ENCODE results near the gene KATNB1.
A peak's percentile ranks its signal among the peaks of the same experiment; 100 is the strongest.
"Not testable (repeated sequence)": the region's sequence is repeated elsewhere in the genome, so short reads cannot be mapped to it uniquely, and the experiment has no call there.

KATNB1 gene

GRCh38 chr16:57724531-57724930 is 11.0 kb upstream of the KATNB1 start:
- DNase-seq (ENCODE audit: insufficient read length, low spot score) (no peak), FAIRE-seq (no peak)

DNA sequence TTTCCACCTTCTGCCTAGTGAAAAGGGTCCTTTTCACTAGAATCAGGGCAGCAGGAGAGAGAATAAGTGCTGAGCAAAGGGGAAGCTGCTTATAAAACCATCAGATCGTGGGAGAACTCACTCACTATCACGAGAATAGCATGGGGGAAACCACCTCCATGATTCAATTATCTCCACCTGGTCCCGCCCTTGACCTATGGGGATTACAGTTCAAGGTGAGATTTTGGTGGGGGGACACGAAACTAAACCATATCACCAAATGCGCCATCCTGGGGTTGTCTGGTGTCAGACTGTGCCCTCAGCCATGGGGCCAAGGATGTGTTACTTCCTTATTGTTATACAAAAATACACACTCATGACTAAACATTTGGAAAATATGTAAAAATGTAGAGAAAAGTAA is 10.4 kb upstream of the KATNB1 start:
- FAIRE-seq (no peak), DNase-seq (ENCODE audit: insufficient read length, low spot score) (no peak)

DNA sequence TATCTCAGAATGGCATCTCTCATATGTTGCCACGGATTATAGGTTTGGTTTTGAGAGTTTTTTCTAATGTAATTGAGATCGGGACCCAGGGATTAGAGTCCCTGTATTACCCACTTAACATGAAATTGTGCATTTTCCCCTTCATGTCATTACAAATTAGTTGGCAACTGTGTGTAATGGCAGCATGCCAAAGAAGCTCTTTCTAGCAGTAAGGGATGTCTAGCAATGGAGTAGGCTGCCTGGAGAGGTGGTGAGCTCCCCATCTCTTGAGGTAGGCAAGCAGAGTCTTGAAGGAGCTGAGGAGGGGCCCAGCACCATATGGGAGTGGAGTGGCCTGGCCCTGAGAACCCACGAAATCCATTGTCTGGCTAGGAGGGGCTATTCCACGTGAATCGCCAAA is 10.0 kb upstream of the KATNB1 start:
- no peak for DNase-seq (ENCODE audit: insufficient read length, low spot score)

DNA sequence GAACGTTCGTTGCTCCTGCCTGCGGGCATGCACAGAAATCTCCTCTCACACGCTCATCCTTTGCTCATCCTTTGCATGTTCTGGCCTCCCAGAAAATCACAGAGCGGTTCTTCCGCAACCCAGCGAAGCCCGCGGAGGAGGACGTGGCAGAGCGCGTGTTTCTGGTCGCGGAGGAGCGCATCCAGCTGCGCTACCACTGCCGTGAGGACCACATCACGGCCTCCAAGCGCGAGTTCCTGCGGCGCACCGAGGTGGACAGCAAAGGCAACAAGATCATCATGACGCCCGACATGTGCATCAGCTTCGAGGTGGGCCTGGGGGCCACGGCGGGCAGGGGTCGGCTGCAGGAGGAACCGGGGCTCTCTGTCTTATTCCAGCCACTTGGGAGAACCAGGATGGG is 9.6 kb upstream of the KATNB1 start:
- FAIRE-seq (no peak), DNase-seq (ENCODE audit: insufficient read length, low spot score) (no peak)

More for the DNA sequence above, 10.0 kb upstream of the KATNB1 start:
- no peak for FAIRE-seq

DNA sequence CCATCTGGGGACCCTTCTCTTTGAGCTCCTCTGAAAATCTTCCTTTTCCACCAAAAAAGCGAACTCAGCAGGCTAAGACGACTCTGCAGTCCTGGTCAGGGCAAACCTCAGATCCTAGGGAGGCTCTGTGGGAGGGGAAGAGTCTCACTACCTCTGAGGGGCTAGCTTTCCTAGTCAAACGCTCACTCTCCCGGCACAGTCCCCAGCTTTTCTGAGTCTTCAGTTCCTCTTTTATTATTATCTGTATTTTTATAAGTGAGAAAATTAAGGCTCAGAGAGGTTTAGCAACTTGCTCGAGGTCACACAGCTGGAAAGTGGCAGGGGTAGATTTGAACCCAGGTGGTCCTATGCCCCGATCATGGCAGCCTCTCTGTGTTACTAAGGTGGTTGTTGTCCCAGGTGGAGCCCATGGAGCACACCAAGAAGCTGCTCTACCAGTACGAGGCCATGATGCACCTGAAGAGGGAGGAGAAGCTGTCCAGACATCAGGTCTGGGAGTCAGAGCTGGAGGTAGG is 9.1 kb upstream of the KATNB1 start:
- no peak for FAIRE-seq
- no peak for DNase-seq (ENCODE audit: insufficient read length, low spot score)

DNA sequence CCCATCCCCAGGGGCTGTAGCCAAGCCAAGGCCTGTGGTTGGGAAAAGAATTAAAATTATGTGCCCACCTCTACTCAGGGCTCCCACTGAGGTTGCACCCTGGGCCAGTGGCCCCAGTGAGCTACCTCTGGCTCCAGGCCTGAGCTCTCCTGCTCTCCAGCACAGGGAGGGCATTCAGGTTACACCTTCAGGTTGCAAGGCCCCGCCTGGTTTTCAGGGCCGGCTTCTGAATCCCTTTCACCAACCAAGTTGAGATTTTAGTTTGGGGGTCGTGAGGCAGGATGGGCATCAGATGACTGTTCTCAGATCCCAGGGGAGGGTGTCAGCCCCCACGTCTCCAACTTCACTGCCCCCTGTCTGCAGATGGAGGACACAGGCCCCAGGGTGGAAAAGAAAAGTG is 8.0 kb upstream of the KATNB1 start:
- DNase-seq (ENCODE audit: insufficient read length, low spot score) (no peak), FAIRE-seq (no peak)

GRCh38 chr16:57728336-57729181 is 7.0 kb upstream of the KATNB1 start:
- DNase-seq (ENCODE audit: insufficient read length, low spot score) (no peak), FAIRE-seq (no peak)

GRCh38 chr16:57729182-57729484 is 6.4 kb upstream of the KATNB1 start:
- FAIRE-seq (no peak), DNase-seq (ENCODE audit: insufficient read length, low spot score) (no peak)

DNA sequence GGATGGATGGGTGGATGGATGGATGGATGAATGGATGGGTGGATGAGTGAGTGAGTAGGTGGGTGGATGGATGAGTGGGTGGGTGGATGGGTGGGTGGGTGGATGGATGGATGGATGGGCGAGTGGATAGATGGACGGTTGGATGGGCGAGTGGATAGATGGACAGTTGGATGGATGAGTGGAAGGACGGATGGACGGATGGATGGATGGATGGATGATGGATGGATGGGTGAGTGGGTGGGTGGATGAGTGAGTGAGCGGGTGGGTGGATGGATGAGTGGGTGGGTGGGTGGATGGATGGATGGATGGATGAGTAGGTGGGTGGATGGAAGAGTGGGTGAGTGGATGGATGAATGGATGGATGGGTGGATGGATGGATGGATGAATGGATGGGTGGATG is 5.7 kb upstream of the KATNB1 start:
- not testable (repeated sequence) for DNase-seq (ENCODE audit: insufficient read length, low spot score); FAIRE-seq

- FAIRE-seq: no peak
- DNase-seq (ENCODE audit: insufficient read length, low spot score): no peak
Measured at GRCh38 chr16:57730771-57731730, 4.5 kb upstream of the KATNB1 start.

GRCh38 chr16:57732037-57732436 is 3.5 kb upstream of the KATNB1 start:
- FAIRE-seq (no peak), DNase-seq (ENCODE audit: insufficient read length, low spot score) (no peak)

- FAIRE-seq: no peak
- no peak for DNase-seq (ENCODE audit: insufficient read length, low spot score)
Measured at GRCh38 chr16:57732714-57733113, 2.9 kb upstream of the KATNB1 start.

- FAIRE-seq: no peak
- DNase-seq (ENCODE audit: insufficient read length, low spot score): no peak
Measured at GRCh38 chr16:57734308-57734924, 1.2 kb upstream of the KATNB1 start.

DNA sequence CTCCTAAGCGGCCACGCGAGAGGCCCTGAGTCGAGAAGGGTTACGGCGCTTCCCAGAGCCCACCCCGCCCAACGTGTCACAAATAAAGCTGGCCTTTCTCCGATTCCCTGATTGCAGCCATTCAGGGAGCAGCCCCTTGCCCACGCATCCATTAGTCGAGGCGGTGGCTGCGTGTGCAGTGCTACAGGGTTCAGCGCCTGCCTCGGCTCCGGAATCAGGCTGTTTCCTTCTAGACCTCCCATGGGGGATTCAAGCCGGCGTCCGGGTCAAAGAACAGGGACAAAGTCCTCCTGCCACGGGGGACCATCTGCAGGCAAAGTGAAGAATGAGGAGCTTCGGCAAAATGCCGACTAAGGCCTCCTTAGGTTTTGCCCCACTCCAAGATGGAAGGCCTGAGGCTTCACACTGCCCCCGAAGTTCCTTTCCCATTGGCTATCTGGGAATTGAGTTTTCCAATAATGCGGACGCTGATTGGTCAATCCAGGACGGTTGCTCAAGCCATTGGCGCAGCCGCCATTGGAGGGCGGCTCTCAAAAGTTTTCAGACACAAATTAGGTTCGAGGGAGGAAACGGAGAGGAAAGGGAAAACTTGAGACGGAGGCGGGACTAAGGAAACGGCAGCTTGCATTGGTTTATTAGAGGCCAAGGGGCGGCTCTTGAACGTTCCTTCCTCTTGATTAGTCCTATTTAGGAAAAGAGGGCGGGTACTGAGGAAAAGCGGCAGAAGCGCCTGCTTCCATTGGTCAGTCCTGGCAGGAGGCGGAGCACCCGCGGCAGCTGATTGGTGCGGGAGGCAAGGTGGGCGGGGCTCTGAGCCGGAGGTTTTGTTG is 430 bp upstream of the KATNB1 start:
- FAIRE-seq: peak; percentile 100
- peak; percentile 96 for DNase-seq (ENCODE audit: insufficient read length, low spot score)

DNA sequence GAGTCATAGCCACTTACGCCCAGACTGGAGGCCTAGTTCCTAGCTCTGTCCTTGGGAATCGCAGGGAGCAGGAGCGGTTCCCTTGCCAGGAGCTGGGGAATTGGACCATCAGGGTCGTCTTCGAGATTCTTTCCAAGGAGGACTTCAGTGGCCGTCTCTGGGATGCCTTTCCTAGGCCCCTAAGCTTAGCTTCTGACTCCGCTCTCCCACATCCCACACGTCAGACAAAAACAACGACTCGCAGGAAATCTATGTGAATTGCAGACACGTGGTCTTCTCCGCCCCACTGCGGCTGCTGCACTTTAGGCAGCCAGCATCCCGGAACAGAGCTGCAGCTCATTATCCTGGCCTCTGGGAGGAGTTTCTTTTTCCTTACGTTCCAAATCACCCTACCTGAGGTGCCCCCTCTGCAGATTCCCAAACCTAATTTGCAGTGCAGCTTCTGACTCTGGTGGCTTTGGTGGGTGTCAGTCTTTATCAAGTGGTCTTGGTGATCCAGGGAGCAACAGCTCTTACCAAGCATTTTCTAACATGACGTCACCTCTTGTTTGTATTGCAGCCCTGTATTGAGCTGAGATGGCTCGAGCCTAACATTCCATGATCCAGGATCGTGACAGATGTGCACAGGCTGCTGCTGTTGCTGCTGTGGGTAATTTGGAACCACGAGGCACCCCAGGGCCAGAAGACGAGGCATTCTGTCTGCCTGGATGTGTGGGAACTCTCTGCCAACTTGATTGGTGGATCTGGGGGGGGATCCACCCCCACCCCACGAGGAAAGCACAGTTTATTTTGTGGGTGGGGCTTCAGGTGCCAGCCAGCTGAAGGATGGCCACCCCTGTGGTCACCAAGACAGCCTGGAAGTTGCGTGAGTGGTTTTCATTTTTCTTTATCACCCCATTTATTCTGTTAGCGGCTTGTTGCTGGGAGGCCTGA is 1.1 kb downstream of the KATNB1 start:
- DNase-seq (ENCODE audit: insufficient read length, low spot score) (no peak), FAIRE-seq (peak; percentile 44)

DNA sequence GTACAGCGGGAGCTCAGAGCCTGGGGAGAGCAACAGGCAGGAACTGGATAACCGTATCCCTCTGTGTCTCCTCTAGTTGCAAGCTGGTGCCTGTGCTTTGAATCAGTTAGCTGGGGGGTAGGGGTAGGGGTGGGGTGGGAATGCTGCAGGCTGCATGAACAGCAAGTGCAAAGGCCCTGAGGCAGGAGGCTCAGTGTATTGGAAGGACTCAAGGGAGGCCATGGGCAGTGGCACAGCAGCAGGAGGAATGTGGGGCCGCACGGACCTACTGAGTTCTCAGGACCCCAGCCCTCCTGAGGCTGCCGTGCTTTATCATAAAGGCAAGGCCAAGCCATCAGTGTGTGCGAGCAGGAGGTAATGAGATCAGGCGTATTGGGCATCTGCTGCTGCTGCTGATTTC is 3.3 kb downstream of the KATNB1 start:
- FAIRE-seq (no peak), DNase-seq (ENCODE audit: insufficient read length, low spot score) (no peak)

- no peak for FAIRE-seq
- DNase-seq (ENCODE audit: insufficient read length, low spot score): no peak
Measured at GRCh38 chr16:57739756-57740422, 4.3 kb downstream of the KATNB1 start.

GRCh38 chr16:57740423-57741071 is 5.0 kb downstream of the KATNB1 start:
- no peak for DNase-seq (ENCODE audit: insufficient read length, low spot score)
- FAIRE-seq: no peak

All from GM19239 (cell line).